Neural progenitor cell (in vitro differentiated cells): ENCODE results near the gene ATP8A1.

Source experiments
- CTCF ChIP-seq: fragments of 200-600 bp; sonication (generic); IDR thresholded peaks from 2 replicates; pipeline ENCODE4 v1.5.1; 2017; ENCODE audit warnings: antibody characterized with exemption, mild to moderate bottlenecking
- EZH2 ChIP-seq: fragments of 200-600 bp; sonication (generic); IDR thresholded peaks from 2 replicates; pipeline ENCODE4 v1.6.1; 2017; ENCODE audit warnings: antibody characterized with exemption, mild to moderate bottlenecking, moderate library complexity
- EZH2phosphoT487 ChIP-seq: fragments of 200-600 bp; sonication (generic); IDR thresholded peaks from 2 replicates; pipeline ENCODE4 v1.6.1; 2017; ENCODE audit warnings: antibody characterized with exemption

GRCh38 chr4:42359711-42360110, 297.2 kb downstream of the ATP8A1 start:
- TF ChIP-seq CTCF (no peak), EZH2 (no peak), EZH2phosphoT487 (no peak)
